ENCODE data around the gene ARFRP1.
"Not testable (repeated sequence)": the region's sequence is repeated elsewhere in the genome, so short reads cannot be mapped to it uniquely, and the experiment has no call there.

Gene ARFRP1

GRCh38 chr20:63678667-63679465 is 28.9 kb downstream of the ARFRP1 start:
- DNase-seq (ENCODE audit: low read depth in 2 of 2, low spot score in 1 of 2) = no peak

DNA sequence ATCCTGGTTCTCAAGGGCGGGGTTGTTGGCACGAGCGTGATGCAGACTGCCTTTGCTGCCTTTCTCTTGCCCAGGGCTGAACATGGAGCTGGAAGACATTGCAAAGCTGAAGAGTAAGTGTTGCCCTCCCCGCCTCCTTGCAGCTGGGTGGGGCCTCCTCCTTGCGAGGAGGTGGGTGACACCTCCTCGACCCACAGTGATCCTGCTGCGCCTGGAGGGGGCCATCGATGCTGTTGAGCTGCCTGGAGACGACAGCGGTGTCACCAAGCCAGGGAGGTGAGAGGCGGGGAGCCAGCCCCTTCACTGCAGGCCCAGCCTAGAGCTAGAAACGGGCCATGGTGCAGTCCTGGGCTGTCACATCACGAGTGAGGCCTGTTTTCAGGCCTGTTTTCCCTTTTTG is 29.7 kb downstream of the ARFRP1 start:
- DNase-seq (ENCODE audit: low read depth in 2 of 2, low spot score in 1 of 2) = no peak

GRCh38 chr20:63675681-63676368 is 32.0 kb downstream of the ARFRP1 start:
- no peak for DNase-seq (ENCODE audit: low read depth in 2 of 2, low spot score in 1 of 2)

DNA sequence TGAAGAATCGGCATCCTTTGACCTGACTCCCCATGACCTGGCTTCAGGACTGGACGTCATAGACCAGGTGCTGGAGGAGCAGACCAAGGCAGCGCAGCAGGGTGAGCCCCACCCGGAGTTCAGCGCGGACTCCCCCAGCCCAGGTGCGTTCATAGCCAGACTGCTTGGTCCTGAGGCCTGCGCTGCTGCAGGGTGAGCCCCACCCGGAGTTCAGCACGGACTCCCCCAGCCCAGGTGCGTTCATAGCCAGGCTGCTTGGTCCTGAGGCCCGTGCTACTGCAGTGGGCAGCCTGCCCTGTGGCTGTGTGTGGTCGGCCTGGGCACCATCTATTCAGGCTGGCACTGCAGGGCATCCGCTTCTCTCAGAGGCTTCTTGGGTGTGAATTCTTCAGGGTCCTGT is 33.8 kb downstream of the ARFRP1 start:
- no peak for DNase-seq (ENCODE audit: low read depth in 2 of 2, low spot score in 1 of 2)

DNA sequence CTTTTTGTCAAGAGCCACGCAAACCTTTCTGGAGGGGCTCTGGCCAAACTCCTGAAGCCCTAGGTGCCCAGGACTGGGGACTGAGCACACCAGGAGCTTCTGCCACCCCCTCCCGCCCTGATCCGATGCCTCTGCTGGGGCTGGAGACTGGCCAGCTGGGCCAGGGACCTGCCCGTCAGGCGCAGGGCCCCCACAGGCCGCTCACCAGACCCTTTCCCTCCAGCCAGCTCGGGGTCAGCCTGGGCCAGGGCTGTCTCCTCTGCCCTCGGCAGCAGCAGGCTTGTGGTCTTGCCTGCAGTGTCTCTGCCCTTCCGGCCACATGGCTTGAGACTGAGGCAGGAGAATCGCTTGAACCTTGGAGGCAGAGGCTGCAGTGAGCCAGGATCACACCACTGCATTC is 35.1 kb downstream of the ARFRP1 start:
- DNase-seq (ENCODE audit: low read depth in 2 of 2, low spot score in 1 of 2) = no peak

DNA sequence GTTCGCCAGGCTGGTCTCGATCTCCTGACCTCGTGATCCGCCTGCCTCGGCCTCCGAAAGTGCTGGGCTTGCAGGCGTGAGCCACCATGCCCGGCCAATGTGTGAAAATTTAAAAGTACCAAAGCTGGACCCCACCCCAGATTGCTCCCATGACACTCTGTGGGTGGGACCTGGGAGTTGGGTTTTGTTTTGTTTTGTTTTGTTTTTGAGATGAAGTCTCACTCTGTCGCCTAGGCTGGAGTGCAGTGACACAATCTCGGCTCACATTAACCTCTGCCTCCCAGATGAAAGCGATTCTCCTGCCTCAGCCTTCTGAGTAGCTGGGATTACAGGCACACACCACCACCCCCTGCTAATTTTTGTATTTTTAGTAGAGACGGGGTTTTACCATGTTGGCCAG is 36.1 kb downstream of the ARFRP1 start:
- DNase-seq (ENCODE audit: low read depth in 2 of 2, low spot score in 1 of 2) = not testable (repeated sequence)

DNA sequence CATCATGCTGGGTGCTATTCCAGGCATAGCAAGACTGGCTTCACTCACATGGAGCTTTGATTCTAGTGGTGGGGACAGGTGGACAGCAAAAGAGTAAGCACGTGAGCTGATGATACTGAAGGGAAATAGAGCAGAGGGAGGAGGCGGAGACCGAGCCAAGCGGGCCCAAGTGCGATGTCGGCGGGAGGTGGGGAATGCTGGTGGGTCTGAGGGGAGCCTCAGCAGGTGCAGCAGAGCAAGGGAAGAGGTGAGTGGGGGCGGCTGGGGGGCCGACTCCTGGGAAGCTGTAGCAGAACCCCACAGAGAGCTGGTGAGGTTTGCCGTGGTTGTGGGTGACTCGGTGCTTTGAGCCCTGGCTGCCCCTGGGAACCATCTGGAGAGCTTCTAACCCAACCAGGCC is 39.4 kb downstream of the ARFRP1 start:
- no peak for DNase-seq (ENCODE audit: low read depth in 2 of 2, low spot score in 1 of 2)

- DNase-seq (ENCODE audit: low read depth in 2 of 2, low spot score in 1 of 2) = no peak
Measured at GRCh38 chr20:63667858-63668257, 39.9 kb downstream of the ARFRP1 start.

DNA sequence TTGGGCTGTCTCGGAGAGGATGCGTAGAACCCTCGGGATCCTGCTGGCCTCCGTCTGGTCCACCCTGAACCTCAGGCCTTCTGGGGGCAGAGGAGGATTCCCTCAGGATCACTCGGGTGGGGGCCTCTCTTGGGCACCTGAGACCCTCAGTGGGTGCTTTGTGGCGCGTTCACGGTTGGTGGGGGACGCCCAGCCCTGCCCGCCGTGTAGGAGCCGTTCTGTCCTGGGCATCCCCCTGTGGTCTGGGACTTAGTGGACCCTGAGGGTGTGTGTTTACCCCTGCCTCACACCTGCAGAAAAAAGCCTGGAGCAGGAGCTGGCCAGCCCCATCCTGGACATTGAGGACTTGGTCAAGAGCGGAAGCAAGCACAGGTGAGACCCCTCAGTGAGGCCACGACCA is 42.1 kb downstream of the ARFRP1 start:
- DNase-seq (ENCODE audit: low read depth in 2 of 2, low spot score in 1 of 2) = no peak

- DNase-seq (ENCODE audit: low read depth in 2 of 2, low spot score in 1 of 2) = no peak
Measured at GRCh38 chr20:63664861-63665594, 42.7 kb downstream of the ARFRP1 start.

DNA sequence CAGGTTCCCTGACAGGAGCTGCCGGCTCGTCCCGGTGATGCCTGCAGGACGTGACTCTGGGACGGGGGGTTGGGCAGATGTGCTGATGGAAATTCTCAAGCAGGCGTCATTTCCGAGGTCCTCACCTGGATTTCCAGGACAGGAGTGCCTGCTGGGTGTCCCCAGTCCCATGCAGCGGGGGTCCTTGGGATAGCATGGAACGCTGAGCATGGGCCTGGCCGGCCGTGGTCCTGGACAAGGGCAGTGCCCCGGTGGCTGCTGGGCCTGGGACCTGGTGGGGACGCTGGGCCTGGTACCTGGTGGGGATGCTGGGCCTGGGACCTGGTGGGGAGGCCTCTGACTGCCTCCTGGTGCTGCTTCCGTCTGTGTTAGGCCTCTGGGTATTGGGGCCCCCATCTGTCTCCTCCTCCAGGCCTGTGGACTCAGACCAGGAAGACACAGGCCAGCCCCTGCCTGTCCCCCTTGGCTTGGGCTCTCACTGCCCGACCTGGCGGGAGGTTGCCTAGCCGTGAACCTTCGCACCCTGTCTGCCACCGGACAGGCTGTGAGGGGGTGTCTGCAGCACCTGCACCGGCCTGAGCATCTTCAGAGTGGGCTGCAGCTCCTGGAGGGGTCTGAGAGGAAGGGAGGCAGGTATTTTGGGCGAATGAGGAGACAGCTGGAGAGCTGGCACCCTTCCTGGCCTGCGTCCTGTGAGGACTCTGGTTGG is 43.5 kb downstream of the ARFRP1 start:
- no peak for DNase-seq (ENCODE audit: low read depth in 2 of 2, low spot score in 1 of 2)

GRCh38 chr20:63663332-63664066 is 44.3 kb downstream of the ARFRP1 start:
- no peak for DNase-seq (ENCODE audit: low read depth in 2 of 2, low spot score in 1 of 2)

GRCh38 chr20:63662813-63663189 is 45.0 kb downstream of the ARFRP1 start:
- DNase-seq (ENCODE audit: low read depth in 2 of 2, low spot score in 1 of 2) = no peak

DNA sequence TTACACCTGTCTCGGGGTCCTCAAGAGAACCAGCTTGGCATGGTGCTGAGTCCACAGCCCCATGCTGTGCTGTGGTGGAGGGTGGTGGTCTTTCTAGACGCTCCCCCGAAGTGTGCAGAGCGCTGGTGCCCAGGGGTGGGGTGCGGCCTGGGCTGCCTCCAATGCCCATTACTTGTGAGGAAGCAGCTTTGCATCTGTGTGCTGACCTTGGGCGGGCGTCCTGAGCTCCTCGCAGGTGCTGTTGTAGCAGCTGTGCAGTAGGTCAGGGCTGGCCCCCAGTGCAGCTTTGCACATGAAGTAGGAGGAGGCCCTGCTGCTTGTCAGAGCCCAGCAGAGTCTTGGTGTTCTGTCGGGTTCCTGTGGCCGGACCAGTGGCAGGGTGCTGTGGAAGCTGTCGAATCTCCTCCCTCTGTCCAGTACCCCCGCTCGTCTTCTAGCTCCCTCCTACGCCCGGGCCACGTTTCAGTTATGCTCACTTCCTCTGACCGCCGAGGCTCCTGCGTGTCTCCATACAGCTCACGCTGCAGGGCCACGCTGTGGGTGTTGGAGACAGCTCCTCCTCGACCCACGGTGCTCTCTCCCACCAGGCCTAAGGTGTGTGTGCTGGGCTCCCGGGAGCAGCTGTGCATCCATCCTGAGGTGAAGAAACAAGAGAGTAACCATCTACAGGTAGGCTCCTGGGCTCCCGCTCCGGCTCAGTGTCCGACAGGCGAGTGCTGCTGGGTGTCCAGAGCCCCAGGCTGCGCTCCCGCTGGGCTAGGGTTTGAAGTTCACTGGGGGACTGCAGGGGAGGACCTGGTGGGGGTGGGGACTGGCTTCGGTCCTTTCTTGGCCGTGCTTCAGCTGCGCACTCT is 45.6 kb downstream of the ARFRP1 start:
- DNase-seq (ENCODE audit: low read depth in 2 of 2, low spot score in 1 of 2) = no peak

- no peak for DNase-seq (ENCODE audit: low read depth in 2 of 2, low spot score in 1 of 2)
Measured at GRCh38 chr20:63661108-63661507, 46.7 kb downstream of the ARFRP1 start.

- DNase-seq (ENCODE audit: low read depth in 2 of 2, low spot score in 1 of 2) = no peak
Measured at GRCh38 chr20:63660622-63661021, 47.2 kb downstream of the ARFRP1 start.

DNA sequence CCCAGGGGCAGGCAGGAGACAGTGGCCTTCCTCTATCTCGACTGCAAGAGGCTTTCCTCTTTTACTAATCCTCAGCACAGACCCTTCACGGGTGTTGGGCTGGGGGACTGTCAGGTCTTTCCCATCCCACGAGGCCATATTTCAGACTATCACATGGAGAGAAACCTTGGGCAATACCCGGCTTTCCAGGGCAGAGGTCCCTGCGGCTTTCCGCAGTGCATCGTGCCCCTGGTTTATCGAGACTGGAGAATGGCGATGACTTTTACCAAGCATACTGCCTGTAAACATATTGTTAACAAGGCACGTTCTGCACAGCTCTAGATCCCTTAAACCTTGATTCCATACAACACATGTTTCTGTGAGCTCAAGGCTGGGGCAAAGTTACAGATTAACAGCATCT is 47.6 kb downstream of the ARFRP1 start:
- not testable (repeated sequence) for DNase-seq (ENCODE audit: low read depth in 2 of 2, low spot score in 1 of 2)

GRCh38 chr20:63659370-63659769 is 48.4 kb downstream of the ARFRP1 start:
- no peak for DNase-seq (ENCODE audit: low read depth in 2 of 2, low spot score in 1 of 2)

DNA sequence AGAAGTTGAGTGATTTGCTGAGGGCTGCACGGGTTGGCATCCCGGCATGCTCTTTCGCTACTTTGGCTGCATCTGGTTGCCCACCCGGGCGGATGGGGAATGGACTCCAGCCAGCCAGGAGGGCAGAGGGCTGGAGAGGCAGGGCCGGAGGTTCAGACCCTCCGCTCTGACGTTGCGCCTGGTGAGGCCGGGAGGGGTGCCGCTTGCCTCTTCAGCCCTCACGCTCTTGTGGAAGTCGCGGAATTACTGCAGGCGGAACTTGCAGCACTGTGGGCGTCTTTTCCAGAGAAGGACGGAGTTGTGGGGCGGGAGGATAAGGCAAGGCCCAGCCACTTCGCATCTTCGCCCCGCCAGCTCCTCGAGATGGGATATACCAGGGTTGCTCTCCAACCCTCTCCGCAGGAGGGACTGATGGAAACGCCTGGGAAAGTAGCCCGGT is 49.0 kb downstream of the ARFRP1 start:
- no peak for DNase-seq (ENCODE audit: low read depth in 2 of 2, low spot score in 1 of 2)

All from stimulated activated CD8-positive, alpha-beta memory T cell treated with anti-CD3 and anti-CD28 coated beads, Interleukin-4, amount 100 ng/mL, for 1 hour (primary cell).